NCI-H1048 (cell line): ENCODE results near the gene FOXO1.

Experiments used
- DNase-seq: peaks from one replicate; lab custom pipeline; 2025; lab: John Stamatoyannopoulos, UW

The FOXO1 gene

DNA sequence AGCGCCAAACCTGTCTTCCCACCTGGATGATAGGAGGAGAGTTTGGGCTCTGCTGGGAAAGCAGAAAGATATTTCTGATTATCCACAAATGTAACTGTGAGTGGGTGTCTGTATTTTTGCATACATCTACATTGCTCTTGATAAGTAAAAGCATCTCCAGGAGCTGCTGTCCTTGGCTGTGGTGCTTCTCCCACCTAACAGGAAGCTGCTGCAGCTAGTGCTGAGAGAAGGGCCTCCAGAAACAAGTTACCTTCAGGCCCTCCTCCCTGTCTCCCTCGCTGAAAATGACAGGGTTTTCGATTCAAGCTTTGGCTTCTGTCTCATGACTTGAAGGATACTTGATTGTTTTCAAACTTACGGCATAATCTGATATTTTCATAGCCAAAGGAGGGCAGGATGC lies 90.1 kb downstream of the FOXO1 start:
- no peak for DNase-seq

DNA sequence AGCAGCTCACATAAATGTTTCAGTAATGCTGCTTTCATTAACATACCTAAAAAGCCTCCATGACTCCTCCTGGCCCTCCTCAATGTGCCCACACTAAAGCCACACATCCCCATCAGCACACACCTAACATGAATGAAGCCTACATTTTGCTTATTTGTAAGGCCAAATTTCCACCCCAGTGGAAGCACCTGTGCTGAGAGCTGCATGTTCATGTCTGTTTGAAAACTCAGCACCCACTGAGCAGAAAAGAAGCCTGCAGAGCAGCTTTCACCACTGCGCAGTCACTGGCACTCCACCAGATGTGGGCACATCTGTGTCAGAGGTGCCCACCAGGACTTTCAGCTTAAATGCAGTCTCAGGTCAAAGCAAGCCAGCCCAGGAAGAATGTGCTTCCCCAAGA lies 93.5 kb downstream of the FOXO1 start:
- DNase-seq: no peak

DNA sequence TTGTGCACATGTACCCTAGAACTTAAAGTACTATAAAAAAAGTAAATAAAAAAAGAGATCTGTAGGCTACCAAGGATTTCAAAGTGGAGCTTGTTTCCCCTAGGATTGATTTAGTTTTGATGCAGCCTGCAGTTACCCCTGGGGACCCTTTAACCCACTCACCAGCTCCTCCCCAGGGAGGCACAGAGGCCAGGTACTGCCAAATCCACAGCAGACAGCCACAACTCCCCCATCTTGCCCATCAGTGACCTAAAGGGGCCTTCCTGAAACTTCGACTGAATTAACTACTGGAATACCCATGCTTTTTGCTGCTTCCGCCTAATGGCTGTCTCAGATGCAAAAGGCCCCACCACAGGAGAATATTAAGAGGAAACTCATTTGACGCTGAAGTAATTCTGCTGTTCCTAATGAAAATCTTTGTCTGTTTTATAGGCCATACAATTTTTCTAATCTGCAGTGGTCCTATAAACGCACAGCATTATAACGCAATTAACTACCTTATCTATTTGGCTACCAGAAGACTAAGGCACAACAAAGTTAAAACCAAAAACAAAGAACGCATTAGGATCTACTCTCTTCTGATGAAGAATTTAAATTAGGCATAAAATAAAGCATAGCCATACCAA lies 95.0 kb downstream of the FOXO1 start:
- no peak for DNase-seq

DNA sequence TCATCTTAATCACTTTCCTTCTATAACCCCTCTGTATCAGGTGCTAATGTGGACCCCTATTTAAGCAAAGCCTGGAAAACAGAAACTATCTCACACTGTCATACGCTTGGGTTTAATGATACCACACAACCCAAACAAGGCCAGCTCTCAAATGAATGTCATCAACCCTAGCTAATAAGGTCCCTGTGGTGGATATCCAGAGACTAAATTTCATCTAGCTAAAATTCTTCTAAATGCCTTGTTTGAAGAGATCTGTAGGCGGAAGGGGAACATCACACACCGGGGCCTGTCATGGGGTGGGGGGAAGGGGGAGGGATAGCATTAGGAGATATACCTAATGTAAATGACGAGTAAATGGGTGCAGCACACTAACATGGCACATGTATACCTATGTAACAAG lies 95.5 kb downstream of the FOXO1 start:
- DNase-seq: no peak

DNA sequence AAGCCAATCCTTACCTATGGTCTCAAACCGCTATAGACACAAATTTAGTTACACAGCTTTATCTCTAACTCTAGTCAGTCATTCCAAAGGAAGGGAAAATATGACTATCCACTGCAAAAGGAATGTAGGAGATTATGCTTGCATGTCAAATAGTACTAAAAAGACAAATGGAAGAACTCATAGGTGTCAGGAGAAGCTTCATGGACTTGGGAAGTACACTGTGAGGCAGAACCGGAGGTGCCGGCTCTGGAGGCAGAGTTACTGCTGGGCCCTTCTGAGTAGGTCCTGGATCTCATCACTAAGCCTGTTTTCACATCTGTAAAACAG lies 97.5 kb downstream of the FOXO1 start:
- no peak for DNase-seq

DNA sequence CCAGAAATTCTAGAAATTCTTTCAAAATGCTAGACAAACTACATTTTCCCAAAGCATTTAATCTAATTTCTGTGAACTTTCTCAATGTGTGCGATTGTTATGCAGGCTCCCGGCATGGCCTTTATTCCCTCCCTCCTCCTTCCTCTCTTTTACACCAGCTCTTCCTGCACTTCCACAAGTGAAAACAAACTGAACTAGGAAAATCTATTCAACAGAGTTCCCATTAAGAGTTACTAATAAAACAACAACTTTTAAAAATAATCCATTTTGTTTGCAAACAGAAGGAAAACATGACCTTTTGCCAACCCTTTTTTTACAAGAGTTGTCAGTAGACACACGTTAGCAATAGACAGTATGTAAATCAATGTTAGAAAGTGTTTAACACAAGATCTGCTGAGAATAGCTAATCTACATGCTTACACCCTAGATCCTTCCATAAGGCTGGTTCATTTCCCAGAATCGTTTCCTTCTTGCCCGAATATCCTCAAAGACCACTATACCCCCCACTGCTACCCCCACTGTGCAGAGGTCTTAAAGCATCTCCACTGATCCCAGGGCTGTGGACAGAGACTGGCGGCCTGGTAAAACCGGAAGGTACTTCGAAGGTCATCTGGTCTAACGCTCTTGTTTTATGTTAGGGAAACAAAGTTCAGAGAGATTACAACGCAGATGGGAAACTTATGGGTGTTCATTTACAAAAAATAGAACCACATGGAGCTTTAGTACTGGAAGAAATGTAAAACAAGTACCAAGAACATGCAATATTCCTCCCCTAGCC lies 98.0 kb downstream of the FOXO1 start:
- no peak for DNase-seq

DNA sequence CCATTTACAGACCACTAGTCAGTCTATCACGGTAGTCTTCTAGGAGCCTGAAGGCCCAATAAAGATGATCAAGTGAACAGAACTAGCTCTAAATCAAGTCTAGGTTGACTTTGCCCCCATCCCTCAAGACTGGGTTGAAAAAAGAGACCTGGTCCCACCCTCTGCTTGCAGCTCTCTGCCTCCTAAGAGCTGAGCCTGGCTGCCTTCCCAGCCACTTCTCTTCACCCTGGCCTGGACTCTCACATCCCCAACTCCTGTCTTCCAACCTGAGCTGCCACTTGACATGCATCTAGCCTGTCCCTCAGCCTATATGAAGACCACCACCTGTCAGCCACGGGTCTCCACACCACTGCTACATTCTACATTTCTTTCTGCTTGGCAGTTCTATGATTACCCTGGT lies 99.6 kb downstream of the FOXO1 start:
- no peak for DNase-seq

DNA sequence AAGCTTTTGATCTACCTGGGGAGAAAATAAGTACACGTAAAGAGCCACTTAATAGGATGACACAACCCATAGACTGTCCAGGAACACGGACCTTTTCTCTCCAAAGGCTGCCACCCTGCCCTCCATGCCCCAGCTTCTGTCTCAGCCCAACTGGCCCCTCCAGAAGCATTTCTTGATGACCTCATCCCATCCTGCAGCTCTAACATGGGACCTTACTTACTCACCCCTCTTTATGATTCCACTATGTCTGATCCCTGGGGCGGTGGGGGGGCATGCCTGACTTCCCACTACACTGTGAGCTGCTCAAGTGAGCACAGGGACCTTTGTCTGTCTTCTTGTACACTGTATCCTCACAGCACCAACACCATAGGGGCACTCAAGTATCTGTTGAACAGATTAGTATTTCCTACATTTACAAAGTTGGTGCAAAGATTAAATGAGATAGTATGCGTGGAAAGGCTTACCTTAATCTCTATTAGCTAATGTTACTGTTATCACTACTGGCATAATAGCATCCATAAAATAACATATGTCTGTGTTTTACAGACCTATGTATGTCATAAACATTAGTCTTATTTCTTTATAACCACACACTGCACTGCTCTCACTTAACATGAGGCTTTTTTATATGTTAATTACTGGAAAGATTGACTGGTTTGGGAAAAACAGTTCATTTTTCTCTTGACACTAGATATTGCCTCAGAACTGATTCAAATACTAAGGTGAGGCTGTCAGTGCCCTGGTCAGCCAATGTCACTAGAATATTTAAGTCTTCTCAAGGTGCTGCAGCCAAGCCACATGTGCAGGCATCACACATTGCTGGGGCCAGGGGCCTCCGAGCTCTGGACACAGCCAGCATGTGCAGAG lies 100.9 kb downstream of the FOXO1 start:
- no peak for DNase-seq

DNA sequence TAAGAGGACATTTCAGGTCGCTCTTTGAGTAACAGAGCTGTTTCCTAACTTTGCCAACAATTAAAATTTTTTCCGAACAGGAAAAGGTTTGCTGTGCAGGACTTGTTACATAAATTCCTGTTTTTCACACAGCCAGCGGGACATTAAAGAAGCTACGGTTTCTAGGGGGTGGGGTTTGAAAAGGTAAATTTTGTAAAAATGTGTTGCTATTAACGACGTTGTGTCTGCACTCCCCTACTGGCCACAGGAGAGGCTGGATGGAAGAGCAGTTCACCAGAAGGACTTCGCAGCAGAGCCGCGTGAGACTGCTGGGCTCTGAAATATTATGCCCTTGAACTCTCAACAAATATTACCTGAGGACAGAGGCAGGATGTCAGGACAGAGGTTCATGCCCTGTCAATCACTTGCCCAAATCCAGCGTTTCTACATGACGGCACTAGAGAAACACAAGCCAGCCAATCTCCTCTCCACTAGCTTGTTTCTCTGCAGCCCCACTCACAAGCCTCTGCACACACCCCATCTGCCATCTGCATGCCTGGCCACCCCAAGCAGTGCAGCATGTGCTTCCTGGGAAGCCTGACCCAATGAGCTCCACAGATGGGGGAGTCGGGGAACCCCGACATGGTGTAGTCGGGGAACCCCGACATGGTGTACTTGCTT lies 102.0 kb downstream of the FOXO1 start:
- no peak for DNase-seq

DNA sequence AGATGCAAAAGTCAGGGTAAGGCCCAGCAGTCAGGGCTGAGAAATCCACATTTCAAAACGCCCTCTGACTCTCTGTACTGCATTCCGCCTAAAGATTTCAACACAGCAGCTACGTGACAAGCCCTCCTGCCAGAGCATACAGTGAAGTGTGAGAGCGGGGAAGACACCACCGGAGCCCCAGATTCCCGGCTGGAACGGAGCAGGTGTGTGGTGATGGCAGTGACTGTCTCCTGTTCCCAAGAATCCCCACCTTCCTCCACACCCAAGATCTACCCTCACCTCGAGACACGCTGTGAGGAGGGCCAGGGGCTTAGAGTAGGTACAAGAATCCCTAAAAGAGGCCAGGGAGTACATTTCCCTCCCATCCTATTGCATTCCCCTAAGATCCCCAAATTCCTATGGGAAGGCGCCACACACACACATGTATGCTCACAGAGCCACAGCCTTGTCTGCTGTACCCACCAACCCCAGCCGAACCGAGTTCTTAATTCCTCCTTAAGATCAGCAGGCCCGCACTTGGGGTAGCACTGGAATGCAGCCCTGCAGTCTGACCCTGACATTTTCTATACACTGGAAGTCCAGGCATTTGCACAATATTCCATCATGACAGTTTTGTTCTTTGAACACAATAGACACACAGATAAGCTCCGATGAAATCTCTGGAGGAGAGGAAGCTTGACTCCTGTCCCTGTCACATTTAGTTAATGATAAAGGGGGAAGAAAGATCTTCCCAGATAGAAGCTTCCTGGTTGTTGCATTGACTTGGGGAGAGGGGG lies 102.9 kb downstream of the FOXO1 start:
- no peak for DNase-seq

DNA sequence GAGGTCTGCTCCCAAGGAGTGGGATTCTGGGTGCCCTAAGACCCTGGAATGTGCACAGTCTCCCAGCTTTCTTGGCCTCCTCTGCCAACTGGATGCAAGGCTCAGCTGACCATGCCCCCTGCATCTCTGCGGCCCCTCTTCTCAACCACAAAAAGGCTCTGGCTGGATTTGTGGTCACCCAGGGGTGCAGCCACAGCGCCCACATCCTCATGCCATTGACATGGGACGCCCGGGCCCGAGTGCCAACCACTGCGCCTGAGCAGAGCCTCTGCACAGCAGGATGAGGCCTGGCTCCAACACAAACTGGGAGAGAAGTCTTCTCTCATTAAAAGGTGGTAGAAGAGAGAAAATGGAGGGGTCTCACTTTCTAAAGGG lies 103.5 kb downstream of the FOXO1 start:
- no peak for DNase-seq

DNA sequence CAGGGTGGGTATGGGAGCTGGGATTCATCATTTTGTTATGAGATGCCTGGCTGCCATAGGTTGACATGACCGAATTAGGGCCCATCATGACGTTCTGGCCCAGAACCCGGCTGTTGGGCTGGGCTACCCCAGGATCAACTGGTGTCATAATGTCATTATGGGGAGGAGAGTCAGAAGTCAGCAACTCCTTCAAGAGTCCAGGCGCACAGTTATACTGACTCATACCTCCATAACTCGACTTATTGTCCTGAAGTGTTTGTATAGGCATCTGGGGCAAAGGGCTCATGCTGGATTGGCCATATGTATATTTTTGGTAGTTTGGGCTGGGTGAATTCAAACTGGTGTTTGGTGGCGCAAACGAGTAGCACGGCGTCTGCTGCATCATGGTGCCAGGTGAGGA lies 106.5 kb downstream of the FOXO1 start:
- no peak for DNase-seq

DNA sequence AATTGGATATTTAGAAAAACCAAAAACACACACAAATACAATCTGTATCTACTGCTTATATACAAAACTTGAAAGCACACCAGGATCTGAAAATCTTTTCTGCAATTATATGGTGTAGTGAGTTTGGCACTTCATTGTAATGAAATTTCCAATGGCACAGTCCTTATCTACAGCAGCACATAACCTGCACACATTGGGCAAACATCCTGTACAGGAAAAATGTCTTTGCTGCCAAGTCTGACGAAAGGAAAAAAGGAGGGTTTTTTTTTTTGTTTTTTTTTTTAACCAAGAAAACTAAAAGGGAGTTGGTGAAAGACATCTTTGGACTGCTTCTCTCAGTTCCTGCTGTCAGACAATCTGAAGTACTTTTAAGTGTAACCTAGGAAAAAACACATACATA lies 107.8 kb downstream of the FOXO1 start:
- DNase-seq: no peak

DNA sequence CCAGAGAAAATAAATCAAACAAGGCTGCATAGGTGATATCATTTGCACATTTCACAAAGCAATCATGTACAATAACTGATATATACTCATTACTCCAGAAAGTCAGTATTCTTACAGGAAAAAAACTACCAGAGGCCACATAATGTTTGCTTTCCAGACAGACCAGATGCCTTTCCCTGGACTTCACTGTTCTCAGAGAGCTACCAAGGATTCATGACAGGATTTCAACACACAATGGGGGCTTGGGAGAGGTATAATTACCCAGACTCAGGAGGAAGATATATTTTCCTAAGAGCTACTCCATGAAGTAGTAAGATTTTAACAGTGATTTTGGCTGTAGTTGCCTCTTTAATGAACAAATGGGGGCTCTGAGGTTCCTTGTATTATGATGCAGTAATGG lies 110.0 kb downstream of the FOXO1 start:
- DNase-seq: no peak

DNA sequence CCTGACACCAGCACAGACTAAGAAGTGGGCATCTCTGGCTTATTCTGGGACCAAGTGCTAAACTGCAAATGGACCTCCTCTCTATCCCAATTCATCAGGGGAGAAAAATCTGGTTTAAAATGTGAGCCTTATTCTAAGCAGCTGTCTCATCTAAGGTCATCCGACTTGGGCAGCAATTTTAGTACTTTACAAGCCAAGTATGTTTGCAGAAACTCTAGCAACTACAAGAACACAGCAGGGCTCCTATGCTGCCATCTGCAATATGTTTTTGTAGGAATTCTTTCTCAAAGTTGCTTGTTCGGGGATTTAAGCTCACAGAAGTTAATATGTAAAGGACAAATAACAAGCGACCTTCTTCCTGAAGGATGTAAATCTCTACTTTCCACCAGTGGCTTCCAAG lies 113.1 kb downstream of the FOXO1 start:
- no peak for DNase-seq

DNA sequence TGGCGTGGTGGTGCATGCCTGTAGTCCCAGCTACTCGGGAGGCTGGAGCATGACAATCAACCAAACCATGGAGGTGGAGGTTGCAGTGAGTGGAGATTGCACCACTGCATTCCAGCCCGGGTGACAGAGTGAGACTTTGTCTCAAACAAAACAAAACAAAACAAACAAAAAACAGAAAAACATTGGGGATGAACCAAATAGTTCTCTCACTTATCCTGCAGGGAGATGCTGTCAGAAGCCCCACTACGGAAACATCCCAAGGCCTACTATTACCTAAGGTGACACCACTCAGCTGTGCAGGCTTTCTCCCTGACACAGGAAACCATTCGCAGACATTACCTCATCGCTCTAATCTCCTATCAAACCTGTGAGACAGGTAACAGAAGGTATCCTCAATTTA lies 113.5 kb downstream of the FOXO1 start:
- no peak for DNase-seq

DNA sequence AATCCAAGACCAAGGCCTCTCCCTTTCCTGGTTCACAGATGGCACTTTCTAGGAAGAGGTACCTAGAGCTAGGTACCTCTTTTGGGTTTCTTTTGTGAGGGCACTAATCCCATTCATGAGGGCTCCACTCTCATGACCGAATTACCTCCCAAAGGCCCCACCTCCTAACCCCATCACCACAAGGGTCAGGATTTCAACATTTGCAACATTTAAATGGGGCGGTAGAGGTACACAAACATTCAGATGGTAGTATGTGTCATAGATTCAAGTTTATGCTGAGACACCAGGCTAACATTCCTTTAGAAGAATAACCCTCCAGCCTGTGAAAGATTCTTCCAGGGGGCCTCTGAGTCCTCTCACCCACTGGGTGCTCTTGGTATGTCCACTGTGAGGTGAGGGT lies 116.3 kb downstream of the FOXO1 start:
- no peak for DNase-seq

DNA sequence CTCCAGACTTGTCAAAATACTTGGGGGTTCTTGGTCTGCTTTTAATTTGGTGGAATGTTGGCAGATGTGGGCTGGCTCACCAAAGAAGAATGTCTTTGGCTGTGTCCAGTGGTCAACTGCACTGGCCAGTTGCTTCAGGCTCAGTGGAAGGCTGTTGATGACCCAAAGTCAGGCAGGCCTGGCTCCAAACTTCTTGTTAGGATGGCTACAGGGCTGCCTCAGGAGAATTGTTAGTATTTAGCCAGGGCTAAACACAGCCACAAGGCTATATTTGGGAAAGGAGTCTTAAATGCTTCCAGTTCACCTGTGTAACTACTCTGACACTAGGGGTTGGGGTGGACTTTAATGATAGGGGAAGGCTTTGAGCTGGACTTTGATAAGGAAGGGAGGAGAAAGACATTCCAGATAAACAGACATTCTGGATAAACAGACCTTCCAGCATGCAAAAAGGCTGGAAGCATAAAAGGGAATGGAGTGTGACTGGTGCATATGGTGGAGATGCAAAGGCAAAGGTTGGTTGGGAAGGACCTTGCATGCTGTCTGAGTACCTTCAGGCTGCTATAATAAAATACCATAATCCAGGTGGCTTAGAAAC lies 116.8 kb downstream of the FOXO1 start:
- DNase-seq: no peak

DNA sequence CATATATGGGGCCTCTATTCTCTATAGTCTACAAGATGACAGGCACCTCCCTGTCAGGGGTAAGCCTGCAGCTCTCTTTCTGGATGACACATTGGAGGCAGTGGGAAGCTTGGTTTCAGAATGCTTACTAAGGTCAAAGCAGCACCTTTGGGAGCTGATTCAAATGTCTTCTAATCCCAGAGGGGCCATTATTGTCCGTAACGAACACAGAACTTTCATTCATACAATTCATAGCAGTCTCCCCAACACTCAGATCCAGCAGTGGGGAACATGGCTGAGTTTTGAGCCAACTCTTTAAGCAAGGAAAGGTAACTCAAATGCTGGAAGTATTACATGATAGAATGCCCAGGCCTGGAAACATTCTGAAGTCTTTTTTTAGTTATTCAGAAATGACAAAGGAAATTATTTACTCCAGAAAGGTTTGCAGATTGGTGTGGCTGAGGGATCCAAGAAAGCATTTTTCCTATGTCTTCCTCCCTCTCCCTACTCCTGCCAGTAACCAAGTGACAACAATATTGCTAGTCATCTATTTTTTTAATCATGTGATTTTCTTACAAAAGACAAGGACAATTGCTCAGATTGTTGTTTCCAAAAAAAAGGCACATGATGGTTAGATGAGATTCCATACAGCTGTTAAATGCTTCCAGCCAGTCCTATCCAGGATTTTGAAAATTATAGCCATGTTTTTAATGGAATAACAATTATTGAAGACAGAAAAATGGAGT lies 118.7 kb downstream of the FOXO1 start:
- DNase-seq: no peak

DNA sequence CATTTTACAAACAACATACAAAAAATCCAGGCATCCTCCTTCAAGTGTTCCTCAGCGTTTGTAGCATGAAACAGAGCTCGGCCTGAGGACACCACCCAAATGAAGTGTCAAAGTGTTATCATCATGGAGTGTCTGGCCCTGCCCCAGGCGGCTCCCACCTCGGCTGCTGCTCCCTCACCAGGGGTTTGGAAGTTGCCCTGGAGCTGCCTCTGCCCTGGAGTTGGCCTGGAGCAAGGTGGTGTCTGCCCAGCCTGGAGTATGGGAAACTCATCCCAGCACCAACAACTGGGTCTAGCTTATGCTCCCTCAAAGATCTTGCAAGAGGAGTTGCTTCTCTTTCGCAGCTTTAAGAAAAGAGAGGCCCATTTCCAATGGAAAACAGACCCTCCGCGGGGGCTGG lies 120.4 kb downstream of the FOXO1 start:
- DNase-seq: no peak
